ENCODE measurements around the gene ERC2. TPM values are rescaled to one million over a fixed set of nuclear protein-coding genes. Genes with fewer than 3 reads are reported as not detected.

ERC2 gene
- total and polyA plus RNA-seq, 2 of the 8 experiments (the other 6 are each of a cell fraction or from before 2014, with no cell fraction given): 16.4 to 22.8 TPM

GRCh38 chr3:55492976-55493375, 975.3 kb downstream of the ERC2 start (continued):
- TF ChIP-seq CHD7 (IDR thresholded peaks at IDR 0.05; ENCODE audit: insufficient replicate concordance, low read length) (no peak), CREB1 (IDR thresholded peaks at IDR 0.05) (no peak), SIRT6 (IDR thresholded peaks at IDR 0.05; ENCODE audit: low read length) (no peak), SIN3A (conservative IDR thresholded peaks at IDR 0.05 in 1 of 2, IDR thresholded peaks at IDR 0.05 in 1 of 2; ENCODE audit: low read depth in 1 of 2, low read length in 2 of 2) (no peak), YY1 (IDR thresholded peaks at IDR 0.05; ENCODE audit: low read depth, low read length) (no peak), ZNF274 (IDR thresholded peaks at IDR 0.05; ENCODE audit: borderline replicate concordance, extremely low read depth, low read length) (no peak), E2F6 (IDR thresholded peaks at IDR 0.05) (no peak), JUN (IDR thresholded peaks at IDR 0.05; ENCODE audit: low read depth, low read length) (no peak)

Measured in H1 (cell line).